GM12878 (cell line): ENCODE data around the gene GRAMD2B. TPM values are rescaled to one million over a fixed set of nuclear protein-coding genes. Genes with fewer than 3 reads are reported as not detected.

Source experiments
- ATAC-seq: fragments of 200-7000 bp; cut with Tn5 transposase; 3 replicates; pipeline ENCODE4 v1.9.1; 2020; ENCODE audit warnings: mild to moderate bottlenecking, moderate library complexity
- BruUV-seq: library from RNA; stranded (reverse); fragments of 400-500 nt; replicated peaks from 2 replicates; lab custom pipeline; 2021; lab: Mats Ljungman, UMichigan
- CTCF ChIA-PET: fragments of 300-600 bp; sonication (Branson Sonifier 250); formaldehyde crosslinking; extraction: SDS; loops from one replicate; lab custom pipeline; 2021; ENCODE audit warnings: inconsistent platforms; lab: Yijun Ruan, JAX
- POLR2A ChIA-PET: fragments of 350-600 bp; formaldehyde crosslinking; extraction: SDS; loops from one replicate; lab custom pipeline; 2021; ENCODE audit warnings: inconsistent platforms; lab: Charles Lee
- RAD21 ChIA-PET: fragments of 300-600 bp; sonication (Branson Sonifier 250); formaldehyde crosslinking; loops from one replicate; lab custom pipeline; 2023; ENCODE audit warnings: antibody characterized with exemption; ENCODE audit not compliant: unreplicated experiment; lab: Charles Lee
- SMC1A ChIA-PET: fragments of 300-600 bp; sonication (Branson Sonifier 250); formaldehyde crosslinking; loops from one replicate; lab custom pipeline; 2023; ENCODE audit not compliant: unreplicated experiment, uncharacterized antibody; lab: Charles Lee
- DNase-seq: peaks from one replicate; pipeline ENCODE4 v3.0.0-alpha.2; 2011; ENCODE audit warnings: low read depth, low spot score
- FAIRE-seq: peaks from 3 replicates; lab custom pipeline; 2011; peaks lifted over from hg19 to GRCh38; lab: Jason Lieb, UNC
- H2AFZ ChIP-seq: 2 replicates; pipeline ENCODE4 v1.6.0; 2011; ENCODE audit warnings: low read depth, low read length, control low read depth; ENCODE audit not compliant: control insufficient read depth
- H3K27ac ChIP-seq: 2 replicates; pipeline ENCODE4 v1.5.1; 2011; ENCODE audit warnings: control low read depth; ENCODE audit not compliant: control insufficient read depth, insufficient read depth
- H3K27me3 ChIP-seq, 2 experiments: replicated peaks in 1 of 2; 2 replicates each; pipeline versions ENCODE4 v1.6.0 to v1.6.1; 2011; ENCODE audit warnings: low read length in 1 of 2; ENCODE audit not compliant: control insufficient read depth in 2 of 2, insufficient read depth in 2 of 2
- H3K36me3 ChIP-seq, 2 experiments: 2 replicates each; pipeline ENCODE4 v1.5.1; 2011; ENCODE audit warnings: low read length in 1 of 2; ENCODE audit not compliant: control insufficient read depth in 2 of 2, insufficient read depth in 2 of 2
- H3K4me1 ChIP-seq: 2 replicates; pipeline ENCODE4 v1.6.1; 2011; ENCODE audit warnings: mild to moderate bottlenecking, low read length, moderate library complexity, mixed read lengths; ENCODE audit not compliant: control insufficient read depth, insufficient read depth
- H3K4me2 ChIP-seq: 2 replicates; pipeline ENCODE4 v1.6.0; 2011; ENCODE audit warnings: control low read depth; ENCODE audit not compliant: control insufficient read depth, insufficient read depth
- H3K4me3 ChIP-seq: fragments of 200-600 bp; sonication (generic); 2 replicates; pipeline ENCODE4 v1.5.1; 2016
- H3K79me2 ChIP-seq: 2 replicates; pipeline ENCODE4 v1.6.0; 2011; ENCODE audit warnings: low read length; ENCODE audit not compliant: control insufficient read depth, insufficient read depth
- H3K9ac ChIP-seq: 2 replicates; pipeline ENCODE4 v1.8.0; 2011; ENCODE audit warnings: low read length, control low read depth, mixed read lengths; ENCODE audit not compliant: control insufficient read depth, insufficient read depth
- H3K9me3 ChIP-seq: replicated peaks from 3 replicates; pipeline ENCODE4 v1.5.1; 2011; ENCODE audit warnings: mild to moderate bottlenecking, low read length; ENCODE audit not compliant: control insufficient read depth, insufficient read depth
- H4K20me1 ChIP-seq: 2 replicates; pipeline ENCODE4 v1.6.0; 2011; ENCODE audit not compliant: control insufficient read depth, insufficient read depth
- BMI1 ChIP-seq: fragments of 450-650 bp; IDR thresholded peaks from 2 replicates; pipeline ENCODE4 v1.6.1; 2016; ENCODE audit warnings: mild to moderate bottlenecking, moderate library complexity, borderline replicate concordance
- CBX3 ChIP-seq: fragments of 200-600 bp; sonication (generic); IDR thresholded peaks from 2 replicates; pipeline ENCODE4 v1.6.1; 2016; ENCODE audit warnings: low read depth, borderline replicate concordance
- HCFC1 ChIP-seq: fragments of 150-350 bp; IDR thresholded peaks from 2 replicates; pipeline ENCODE4 v1.6.1; 2014; ENCODE audit warnings: low read length
- MEF2B ChIP-seq: fragments of 450-650 bp; IDR thresholded peaks from 2 replicates; pipeline ENCODE4 v1.6.1; 2018; ENCODE audit warnings: mild to moderate bottlenecking, moderate library complexity; ENCODE audit not compliant: partially characterized antibody, poor library complexity, severe bottlenecking
- MLLT1 ChIP-seq: fragments of 450-650 bp; IDR thresholded peaks from 2 replicates; pipeline ENCODE4 v1.6.1; 2016; ENCODE audit warnings: mild to moderate bottlenecking
- RAD21 ChIP-seq: IDR thresholded peaks from 2 replicates; pipeline ENCODE4 v1.6.1; 2011; ENCODE audit warnings: mild to moderate bottlenecking, low read depth, low read length, moderate library complexity; ENCODE audit not compliant: insufficient read depth
- RELA ChIP-seq: fragments of 450-650 bp; IDR thresholded peaks from 2 replicates; pipeline ENCODE4 v1.8.0; 2014; ENCODE audit warnings: borderline replicate concordance; ENCODE audit not compliant: partially characterized antibody
- SMARCA5 ChIP-seq: fragments of 450-650 bp; IDR thresholded peaks from 2 replicates; pipeline ENCODE4 v1.6.1; 2017; ENCODE audit warnings: mild to moderate bottlenecking
- SMC3 ChIP-seq: IDR thresholded peaks from 2 replicates; pipeline ENCODE4 v1.6.1; 2011; ENCODE audit warnings: low read length, improper control_type of control experiment, borderline replicate concordance
- ZNF217 ChIP-seq: fragments of 450-650 bp; IDR thresholded peaks from 2 replicates; pipeline ENCODE4 v1.6.1; 2017; ENCODE audit warnings: antibody characterized with exemption, mild to moderate bottlenecking
- WGBS: methylation state at CpG from one replicate; pipeline ENCODE4 v1.1.6; 2016; ENCODE audit warnings: low lambda C conversion rate; ENCODE audit not compliant: insufficient replicate concordance, insufficient coverage; ENCODE audit errors: missing lambda C conversion rate; 5-methylcytosine and 5-hydroxymethylcytosine counted together
- in situ Hi-C: fragments of 300-500 bp; cut with MboI; formaldehyde crosslinking; loops from 9 replicates; pipeline ENCODE4 v1.14.3; 2018; ENCODE audit warnings: mixed read lengths
- intact Hi-C: fragments of 100-400 bp; cut with micrococcal nuclease; formaldehyde crosslinking; loops from one replicate; pipeline ENCODE4 v1.14.2; 2022; ENCODE audit not compliant: unreplicated experiment
- polyA plus RNA-seq, 11 experiments: library from polyadenylated mRNA; depleted of rRNA in 4 of 11; unstranded in 6 of 11; stranded (reverse) in 5 of 11; fragments of >200 nt; fragmentation: Nextera tagmentation in 4 of 11; fragmentation: Illumina TruSeq in 1 of 11; extraction: Ambion mirVana in 4 of 11; extraction: Trizol in 1 of 11; gene quantifications; 1 replicate in 1 of 11; 2 replicates in 10 of 11; pipeline versions ENCODE4 v1.2.1 to v1.2.3, GENCODE V29; 2011 to 2016; ENCODE audit warnings: inconsistent platforms in 2 of 11, missing spikeins in 2 of 11, low read depth in 1 of 11
- total RNA-seq, 4 experiments: library from RNA; depleted of rRNA in 3 of 4; stranded (reverse); fragments of >200 nt in 3 of 4; fragmentation: Illumina TruSeq in 1 of 4; extraction: Trizol in 1 of 4; gene quantifications; 2 replicates each; pipeline versions ENCODE4 v1.2.1 to v1.2.3, GENCODE V29; 2013 to 2021
- TF ChIP-seq, protein P1 (sequence below): IDR thresholded peaks from 2 replicates; pipeline ENCODE4 v1.6.1; 2011; ENCODE audit warnings: borderline replicate concordance, low read depth, mild to moderate bottlenecking, moderate library complexity, low read length; ENCODE audit not compliant: insufficient read depth, poor library complexity, severe bottlenecking

GRAMD2B gene
- total and polyA plus RNA-seq, 10 of the 15 experiments (the other 5 are each of a cell fraction or from before 2014, with no cell fraction given): 1.9 to 21.5 (median 8.4) TPM

DNA sequence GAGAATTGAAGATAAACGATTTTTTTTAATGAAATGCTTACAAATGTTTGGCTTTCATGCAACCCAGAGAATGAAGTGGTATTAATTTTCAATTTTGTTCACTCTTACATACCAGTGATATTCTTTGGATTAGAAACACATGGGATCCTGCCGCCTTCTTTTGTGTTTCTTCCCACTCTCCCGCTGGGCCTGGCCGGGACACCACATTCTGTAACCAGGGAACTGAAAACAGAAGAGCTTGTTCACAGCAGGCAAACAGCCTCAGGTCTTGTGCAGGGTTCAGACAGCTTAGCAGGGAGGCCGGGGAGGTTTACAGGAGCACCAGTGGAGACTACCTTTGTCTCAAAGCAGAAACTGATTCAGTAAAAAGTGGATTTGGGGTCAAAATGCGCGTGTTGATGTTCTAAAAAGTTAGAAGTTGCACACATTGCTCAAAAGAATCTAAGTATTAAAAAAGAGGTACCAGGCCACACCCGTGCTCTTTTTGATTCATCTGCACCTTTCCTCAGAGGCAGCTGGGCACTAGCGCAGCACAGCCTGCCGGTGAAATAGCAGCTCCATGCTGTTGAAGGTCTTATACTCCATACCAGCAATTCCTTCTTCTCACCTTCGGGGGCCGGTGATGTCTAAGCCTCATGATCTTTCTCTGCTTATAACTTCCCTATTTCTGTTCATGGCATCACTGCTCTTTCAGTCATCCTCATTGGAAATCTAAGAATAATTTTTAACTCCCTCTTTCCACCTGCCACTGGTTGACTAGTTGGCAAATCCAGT is 67.1 kb downstream of the GRAMD2B start:
- BruUV-seq: no TSS peak

DNA sequence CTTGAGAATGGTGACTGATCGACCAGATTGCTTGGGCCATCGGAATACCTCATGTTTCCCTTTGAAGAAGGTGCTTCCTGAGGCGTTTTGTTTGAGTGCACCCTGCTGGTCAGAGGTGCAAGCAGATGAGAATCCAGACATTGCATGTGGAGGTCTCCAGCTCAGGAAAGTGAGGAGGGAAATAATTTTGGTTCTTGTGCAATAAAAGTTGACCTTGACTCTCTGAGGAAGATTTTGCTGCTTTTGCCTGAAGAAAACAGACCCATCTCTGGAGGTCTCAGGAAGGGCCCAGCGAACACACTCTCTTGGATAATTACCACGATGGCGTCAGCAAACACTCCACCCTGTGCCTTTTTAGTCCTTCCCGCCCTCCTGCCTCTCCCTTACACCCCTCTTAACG is 69.7 kb downstream of the GRAMD2B start:
- Histone ChIP-seq H3K4me1 (no peaks in the 10 kb centered on the region), H3K36me3 (peaks cover 1 to 6% of the 10 kb centered on the region in 2 experiments; a peak in 2 of 4 replicates), H4K20me1 (no peaks in the 10 kb centered on the region), H3K9ac (no peak overlapping the region), H3K27ac (no peak overlapping the region), H3K4me2 (no peak overlapping the region), H3K79me2 (no peaks in the 10 kb centered on the region), H3K4me3 (no peak overlapping the region), H2AFZ (no peak overlapping the region), H3K27me3 (no peaks in the 10 kb centered on the region), H3K9me3 (no peaks in the 10 kb centered on the region)
- no TSS peak for BruUV-seq
- ChIA-PET SMC1A (interaction anchor here (1.0 to 1.5 kb wide), 6 partner anchors 133 to 1014 kb away, joined by 3 to 9 read pairs (median 5); no protein-coding TSS in a partner anchor), POLR2A (no interaction called here), RAD21 (interaction anchor here (0.6 to 1.7 kb wide), 5 partner anchors 16 to 155 kb away, joined by 3 to 13 read pairs (median 3); no protein-coding TSS in a partner anchor), CTCF (interaction anchor here (1.0 to 1.9 kb wide), 7 partner anchors 134 to 154 kb away, joined by 3 to 16 read pairs (median 4); no protein-coding TSS in a partner anchor)
- in situ Hi-C loops: no loop called here
- intact Hi-C loops: loop anchor here (2.0 kb wide), 1 partner anchor 138 kb away; no protein-coding TSS in a partner anchor
- 72% methylated on average over 8 of the region's 8 CpGs for WGBS
- no peak for FAIRE-seq
- DNase-seq: no peak
- no peak; the same call in 2 of the 3 replicates for ATAC-seq
- TF ChIP-seq, protein P1, sequence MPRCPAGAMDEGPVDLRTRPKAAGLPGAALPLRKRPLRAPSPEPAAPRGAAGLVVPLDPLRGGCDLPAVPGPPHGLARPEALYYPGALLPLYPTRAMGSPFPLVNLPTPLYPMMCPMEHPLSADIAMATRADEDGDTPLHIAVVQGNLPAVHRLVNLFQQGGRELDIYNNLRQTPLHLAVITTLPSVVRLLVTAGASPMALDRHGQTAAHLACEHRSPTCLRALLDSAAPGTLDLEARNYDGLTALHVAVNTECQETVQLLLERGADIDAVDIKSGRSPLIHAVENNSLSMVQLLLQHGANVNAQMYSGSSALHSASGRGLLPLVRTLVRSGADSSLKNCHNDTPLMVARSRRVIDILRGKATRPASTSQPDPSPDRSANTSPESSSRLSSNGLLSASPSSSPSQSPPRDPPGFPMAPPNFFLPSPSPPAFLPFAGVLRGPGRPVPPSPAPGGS: no peak
- TF ChIP-seq CBX3 (no peak), HCFC1 (no peak), MLLT1 (no peak), RAD21 (peak; percentile 60), SMARCA5 (no peak), BMI1 (no peak), ZNF217 (no peak), SMC3 (peak; percentile 55; the same call in 1 of the 2 replicates)

More for the DNA sequence above, 67.1 kb downstream of the GRAMD2B start:
- Histone ChIP-seq H3K4me2 (no peak overlapping the region), H3K79me2 (no peaks in the 10 kb centered on the region), H2AFZ (no peak overlapping the region), H3K9ac (no peak overlapping the region), H3K4me1 (no peaks in the 10 kb centered on the region), H3K4me3 (no peak overlapping the region), H3K27me3 (no peaks in the 10 kb centered on the region), H3K9me3 (no peaks in the 10 kb centered on the region), H4K20me1 (no peaks in the 10 kb centered on the region), H3K27ac (no peak overlapping the region), H3K36me3 (peaks cover 1 to 11% of the 10 kb centered on the region in 2 experiments)
- RAD21 ChIA-PET: no interaction called here
- no peak for ATAC-seq
- FAIRE-seq: peak; percentile 18
- intact Hi-C loops (no loop called here), in situ Hi-C loops (no loop called here)
- 87% methylated on average over 12 of the region's 12 CpGs for WGBS
- CTCF ChIA-PET: interaction anchor here (0.8 to 4.7 kb wide), 5 partner anchors 9 to 151 kb away, joined by 3 to 27 read pairs (median 5); no protein-coding TSS in a partner anchor
- DNase-seq: no peak
- POLR2A ChIA-PET: no interaction called here
- TF ChIP-seq RELA (no peak), MEF2B (no peak)
- TF ChIP-seq, all 136 proteins: peak for 0
- SMC1A ChIA-PET: interaction anchor here (0.9 to 1.8 kb wide), 4 partner anchors 8 to 135 kb away, joined by 3 to 8 read pairs (median 3); no protein-coding TSS in a partner anchor
